Colon (tissue), 2 donors: ENCODE results near the gene VOPP1.
"Not testable (repeated sequence)": the region's sequence is repeated elsewhere in the genome, so short reads cannot be mapped to it uniquely, and the experiment has no call there.

Experiments
- FAIRE-seq: peaks from 2 replicates; lab custom pipeline; 2012; peaks lifted over from hg19 to GRCh38; lab: Jason Lieb, UNC
- donor health status: control.
- donor health status: control.

The VOPP1 gene

GRCh38 chr7:55531536-55531935 is 40.8 kb downstream of the VOPP1 start:
- FAIRE-seq, result no peak

GRCh38 chr7:55527307-55527706 is 45.0 kb downstream of the VOPP1 start:
- no peak for FAIRE-seq

GRCh38 chr7:55526770-55527169 is 45.5 kb downstream of the VOPP1 start:
- no peak for FAIRE-seq

GRCh38 chr7:55526329-55526728 is 46.0 kb downstream of the VOPP1 start:
- no peak for FAIRE-seq

- no peak for FAIRE-seq
Observed at GRCh38 chr7:55524558-55525310, 47.6 kb downstream of the VOPP1 start.

- FAIRE-seq, result no peak
Observed at GRCh38 chr7:55523366-55523765, 48.9 kb downstream of the VOPP1 start.

GRCh38 chr7:55521917-55522902 is 50.1 kb downstream of the VOPP1 start:
- FAIRE-seq, result no peak

GRCh38 chr7:55521512-55521911 is 50.8 kb downstream of the VOPP1 start:
- FAIRE-seq, result no peak

GRCh38 chr7:55520426-55521140 is 51.7 kb downstream of the VOPP1 start:
- no peak for FAIRE-seq

GRCh38 chr7:55518836-55519235 is 53.5 kb downstream of the VOPP1 start:
- no peak for FAIRE-seq

- no peak for FAIRE-seq
Observed at GRCh38 chr7:55517936-55518689, 54.2 kb downstream of the VOPP1 start.

- no peak for FAIRE-seq
Observed at GRCh38 chr7:55517191-55517633, 55.1 kb downstream of the VOPP1 start.

- FAIRE-seq, result no peak
Observed at GRCh38 chr7:55516409-55516808, 55.9 kb downstream of the VOPP1 start.

- no peak for FAIRE-seq
Observed at GRCh38 chr7:55515569-55516279, 56.6 kb downstream of the VOPP1 start.

- FAIRE-seq, result no peak
Observed at GRCh38 chr7:55514546-55515265, 57.6 kb downstream of the VOPP1 start.

GRCh38 chr7:55513868-55514267 is 58.4 kb downstream of the VOPP1 start:
- no peak for FAIRE-seq

- FAIRE-seq, result no peak
Observed at GRCh38 chr7:55512635-55513191, 59.6 kb downstream of the VOPP1 start.

GRCh38 chr7:55510621-55511020 is 61.7 kb downstream of the VOPP1 start:
- no peak for FAIRE-seq

GRCh38 chr7:55510206-55510605 is 62.1 kb downstream of the VOPP1 start:
- FAIRE-seq, result not testable (repeated sequence)

GRCh38 chr7:55509322-55509721 is 63.0 kb downstream of the VOPP1 start:
- no peak for FAIRE-seq
